CD4-positive, alpha-beta T cell (primary cell): ENCODE measurements around the gene AGPS. TPM values are rescaled to one million over a fixed set of nuclear protein-coding genes. Genes with fewer than 3 reads are reported as not detected.
A peak's percentile ranks its signal among the peaks of the same experiment; 100 is the strongest.
"Not testable (repeated sequence)": the region's sequence is repeated elsewhere in the genome, so short reads cannot be mapped to it uniquely, and the experiment has no call there.

Experiments
- ATAC-seq: fragments of 200-7000 bp; cut with Tn5 transposase; one replicate; pipeline ENCODE4 v1.10.0; 2022; ENCODE audit warnings: mild to moderate bottlenecking; ENCODE audit not compliant: poor library complexity
- CTCF ChIA-PET: fragments of 350-600 bp; sonication (Branson Sonifier 250); formaldehyde crosslinking; loops from one replicate; lab custom pipeline; 2021; ENCODE audit warnings: antibody characterized with exemption, inconsistent platforms; lab: Charles Lee
- POLR2A ChIA-PET: fragments of 350-600 bp; sonication (Branson Sonifier 250); formaldehyde crosslinking; loops from one replicate; lab custom pipeline; 2021; ENCODE audit warnings: antibody characterized with exemption, inconsistent platforms; lab: Charles Lee
- DNase-seq, 14 experiments: peaks; one replicate each; pipeline ENCODE4 v3.0.0-alpha.2; 2013 to 2020; ENCODE audit warnings: mixed read lengths in 2 of 14
- H3K27ac ChIP-seq, 2 donors: one replicate each; pipeline versions ENCODE4 v1.5.1 to v1.7.0; 2013; ENCODE audit warnings: low read length in 2 of 2, low read depth in 1 of 2, mild to moderate bottlenecking in 1 of 2
- H3K27me3 ChIP-seq, 2 experiments: 1 replicate in 1 of 2; 2 replicates in 1 of 2; pipeline versions ENCODE4 v1.6.1 to v1.7.0; 2013; ENCODE audit warnings: low read length in 2 of 2, control low read depth in 1 of 2, mild to moderate bottlenecking in 1 of 2, moderate library complexity in 1 of 2; ENCODE audit not compliant: insufficient read depth in 2 of 2, control insufficient read depth in 1 of 2
- H3K36me3 ChIP-seq: one replicate; pipeline ENCODE4 v1.6.1; 2013; ENCODE audit warnings: low read length, control low read depth; ENCODE audit not compliant: insufficient read depth
- H3K4me1 ChIP-seq: one replicate; pipeline ENCODE4 v1.6.1; 2013; ENCODE audit warnings: low read length, control low read depth; ENCODE audit not compliant: insufficient read depth
- H3K4me3 ChIP-seq: one replicate; pipeline ENCODE4 v1.5.1; 2013; ENCODE audit warnings: mild to moderate bottlenecking, low read length, moderate library complexity
- H3K9me3 ChIP-seq, 2 experiments: 1 replicate in 1 of 2; 2 replicates in 1 of 2; pipeline versions ENCODE4 v1.6.1 to v1.7.0; 2013; ENCODE audit warnings: low read length in 2 of 2, mild to moderate bottlenecking in 2 of 2, control low read depth in 1 of 2, moderate library complexity in 1 of 2; ENCODE audit not compliant: control insufficient read depth in 1 of 2, insufficient read depth in 1 of 2
- H3K27ac Mint-ChIP-seq: one replicate; pipeline ENCODE4 v1.8.0; 2020; ENCODE audit warnings: mixed read lengths
- H3K27me3 Mint-ChIP-seq: one replicate; pipeline ENCODE4 v1.8.0; 2021; ENCODE audit warnings: mixed read lengths
- H3K36me3 Mint-ChIP-seq: one replicate; pipeline ENCODE4 v1.8.0; 2021; ENCODE audit warnings: low read depth, mixed read lengths
- H3K4me1 Mint-ChIP-seq: one replicate; pipeline ENCODE4 v1.8.0; 2021; ENCODE audit warnings: low read depth, mixed read lengths
- H3K4me3 Mint-ChIP-seq: one replicate; pipeline ENCODE4 v1.8.0; 2020; ENCODE audit warnings: mild to moderate bottlenecking, mixed read lengths
- H3K9me3 Mint-ChIP-seq: one replicate; pipeline ENCODE4 v1.8.0; 2020; ENCODE audit warnings: mixed read lengths
- intact Hi-C, 2 experiments: fragments of 100-400 bp; cut with DNase I in 1 of 2; cut with micrococcal nuclease in 1 of 2; formaldehyde crosslinking; loops; one replicate each; pipeline versions ENCODE4 v1.15.1 to v1.9.0; 2023 to 2025; cut with DNase I, micrococcal nuclease
- total RNA-seq, 174 experiments: library from RNA in 2 of 174; stranded (reverse) in 2 of 174; gene quantifications; one replicate each; pipeline ENCODE4 v1.2.3 and lab custom pipeline; 2021 to 2026
- TF ChIP-seq, protein P1 (sequence below): fragments of 200-600 bp; IDR thresholded peaks from one replicate; pipeline ENCODE4 v1.8.0; 2022; ENCODE audit warnings: antibody characterized with exemption, mild to moderate bottlenecking

Gene AGPS
- total RNA-seq, 2 experiments from 2014 or later = 21.5 to 23.9 TPM

- CTCF ChIA-PET = interaction anchor here (1.0 to 6.9 kb wide), 2 partner anchors 78 to 250 kb away, joined by 5 to 46 read pairs; no protein-coding TSS in a partner anchor
- no peak for DNase-seq
- H3K9me3 Mint-ChIP-seq = no peaks in the 10 kb centered on the region
- Histone ChIP-seq H3K9me3 (no peaks in the 10 kb centered on the region), H3K4me3 (no peak overlapping the region), H3K36me3 (no peaks in the 10 kb centered on the region), H3K4me1 (no peaks in the 10 kb centered on the region), H3K27me3 (no peaks in the 10 kb centered on the region), H3K27ac (no peak overlapping the region)
- POLR2A ChIA-PET = no interaction called here
- peak overlapping the region; percentile 11 for H3K27ac Mint-ChIP-seq
- peaks cover 47% of the 10 kb centered on the region for H3K4me1 Mint-ChIP-seq
- TF ChIP-seq, protein P1, sequence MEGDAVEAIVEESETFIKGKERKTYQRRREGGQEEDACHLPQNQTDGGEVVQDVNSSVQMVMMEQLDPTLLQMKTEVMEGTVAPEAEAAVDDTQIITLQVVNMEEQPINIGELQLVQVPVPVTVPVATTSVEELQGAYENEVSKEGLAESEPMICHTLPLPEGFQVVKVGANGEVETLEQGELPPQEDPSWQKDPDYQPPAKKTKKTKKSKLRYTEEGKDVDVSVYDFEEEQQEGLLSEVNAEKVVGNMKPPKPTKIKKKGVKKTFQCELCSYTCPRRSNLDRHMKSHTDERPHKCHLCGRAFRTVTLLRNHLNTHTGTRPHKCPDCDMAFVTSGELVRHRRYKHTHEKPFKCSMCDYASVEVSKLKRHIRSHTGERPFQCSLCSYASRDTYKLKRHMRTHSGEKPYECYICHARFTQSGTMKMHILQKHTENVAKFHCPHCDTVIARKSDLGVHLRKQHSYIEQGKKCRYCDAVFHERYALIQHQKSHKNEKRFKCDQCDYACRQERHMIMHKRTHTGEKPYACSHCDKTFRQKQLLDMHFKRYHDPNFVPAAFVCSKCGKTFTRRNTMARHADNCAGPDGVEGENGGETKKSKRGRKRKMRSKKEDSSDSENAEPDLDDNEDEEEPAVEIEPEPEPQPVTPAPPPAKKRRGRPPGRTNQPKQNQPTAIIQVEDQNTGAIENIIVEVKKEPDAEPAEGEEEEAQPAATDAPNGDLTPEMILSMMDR = no peak
- H3K36me3 Mint-ChIP-seq = no peaks in the 10 kb centered on the region
- no peak overlapping the region for H3K4me3 Mint-ChIP-seq
- ATAC-seq = no peak
- no peaks in the 10 kb centered on the region for H3K27me3 Mint-ChIP-seq
- intact Hi-C loops = loop anchor here in 1 of 2 experiments (10.0 kb wide), 2 partner anchors 589 to 1279 kb away; no protein-coding TSS in a partner anchor
Observed at GRCh38 chr2:177413703-177414102, 21.1 kb downstream of the AGPS start.

GRCh38 chr2:177419274-177419673, 26.7 kb downstream of the AGPS start:
- Histone ChIP-seq H3K36me3 (peaks cover 5% of the 10 kb centered on the region), H3K9me3 (no peaks in the 10 kb centered on the region), H3K4me1 (no peaks in the 10 kb centered on the region), H3K4me3 (no peak overlapping the region), H3K27ac (no peak overlapping the region), H3K27me3 (no peaks in the 10 kb centered on the region)
- ATAC-seq = no peak
- no peak for DNase-seq
- Mint-ChIP-seq H3K36me3 (peaks cover 32% of the 10 kb centered on the region), H3K4me1 (peaks cover 29% of the 10 kb centered on the region), H3K27ac (no peak overlapping the region), H3K4me3 (no peak overlapping the region), H3K9me3 (no peaks in the 10 kb centered on the region), H3K27me3 (no peaks in the 10 kb centered on the region)
- TF ChIP-seq, protein P1 = no peak
- ChIA-PET POLR2A (no interaction called here), CTCF (interaction anchor here (1.3 kb wide), 2 partner anchors 84 to 253 kb away, joined by 3 to 4 read pairs; no protein-coding TSS in a partner anchor)
- intact Hi-C loops = loop anchor here in 1 of 2 experiments (5.0 to 10.0 kb wide), 4 partner anchors 157 to 1284 kb away; partner anchors contain the start of gene NFE2L2

DNA sequence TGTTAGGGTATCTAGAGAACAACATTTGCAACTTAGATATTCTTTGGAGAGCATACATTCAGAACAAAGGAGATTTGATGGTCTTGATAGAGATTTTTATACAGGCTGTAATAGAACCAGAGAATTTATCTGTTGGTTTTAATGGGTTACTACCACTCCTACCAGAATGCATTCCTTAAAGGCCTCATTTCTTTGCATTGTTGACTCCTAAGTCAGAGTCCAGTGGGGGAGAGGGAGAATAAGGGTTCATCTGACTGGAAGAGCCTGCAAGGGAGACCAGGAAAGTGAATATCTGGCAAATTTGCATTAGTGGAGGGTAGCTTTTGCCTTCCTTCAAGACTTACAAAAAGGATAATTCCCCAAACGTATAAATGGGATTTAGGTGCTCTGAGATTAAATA, 29.7 kb downstream of the AGPS start:
- ChIA-PET CTCF (no interaction called here), POLR2A (interaction anchor here (0.6 kb wide), 1 partner anchor 28 kb away, joined by 3 read pairs; no protein-coding TSS in a partner anchor)
- peaks cover 0 to 7% of the 10 kb centered on the region in 2 experiments for H3K9me3 ChIP-seq
- no peak overlapping the region for H3K4me3 Mint-ChIP-seq
- H3K27ac Mint-ChIP-seq = no peak overlapping the region
- intact Hi-C loops = no loop called here
- DNase-seq = no peak
- no peak overlapping the region for H3K27ac ChIP-seq
- H3K27me3 ChIP-seq = no peaks in the 10 kb centered on the region
- TF ChIP-seq, protein P1 = no peak
- peaks cover 61% of the 10 kb centered on the region for H3K36me3 Mint-ChIP-seq
- no peak for ATAC-seq
- H3K4me3 ChIP-seq = no peak overlapping the region
- H3K4me1 Mint-ChIP-seq = peaks cover 43% of the 10 kb centered on the region
- H3K27me3 Mint-ChIP-seq = no peaks in the 10 kb centered on the region
- H3K36me3 ChIP-seq = peaks cover 5% of the 10 kb centered on the region
- no peaks in the 10 kb centered on the region for H3K4me1 ChIP-seq
- H3K9me3 Mint-ChIP-seq = peaks cover 6% of the 10 kb centered on the region

GRCh38 chr2:177424120-177424519, 31.5 kb downstream of the AGPS start:
- H3K36me3 ChIP-seq, DNase-seq, POLR2A ChIA-PET, H3K27me3 ChIP-seq, H3K27ac ChIP-seq, H3K4me3 ChIP-seq, H3K27ac Mint-ChIP-seq, intact Hi-C loops, CTCF ChIA-PET, H3K4me3 Mint-ChIP-seq, H3K27me3 Mint-ChIP-seq, H3K4me1 ChIP-seq, ATAC-seq: not testable (repeated sequence)
- peaks cover 0 to 17% of the 10 kb centered on the region in 2 experiments for H3K9me3 ChIP-seq
- Mint-ChIP-seq H3K9me3 (peaks cover 13% of the 10 kb centered on the region), H3K4me1 (peaks cover 47% of the 10 kb centered on the region), H3K36me3 (peaks cover 79% of the 10 kb centered on the region)

DNA sequence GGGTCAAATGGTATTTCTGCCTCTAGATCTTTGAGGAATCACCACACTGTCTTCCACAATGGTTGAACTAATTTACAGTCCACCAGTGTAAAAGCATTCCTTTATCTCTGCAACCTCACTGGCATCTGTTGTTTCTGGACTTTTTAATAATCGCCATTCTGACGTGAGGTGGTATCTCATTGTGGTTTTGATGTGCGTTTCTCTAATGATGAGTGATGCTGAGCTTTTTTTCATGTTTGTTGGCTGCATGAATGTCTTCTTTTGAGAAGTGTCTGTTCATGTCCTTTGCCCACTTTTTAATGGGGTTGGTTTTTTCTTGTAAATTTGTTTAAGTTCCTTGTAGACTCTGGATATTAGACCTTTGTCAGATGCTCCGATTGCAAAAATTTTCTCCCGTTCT, 32.0 kb downstream of the AGPS start:
- ATAC-seq = not testable (repeated sequence)

More for the DNA sequence above, 32.0 kb downstream of the AGPS start:
- Mint-ChIP-seq H3K36me3 (peaks cover 84% of the 10 kb centered on the region), H3K4me1 (peaks cover 44% of the 10 kb centered on the region), H3K9me3 (peaks cover 13% of the 10 kb centered on the region)
- POLR2A ChIA-PET, H3K27me3 ChIP-seq, H3K36me3 ChIP-seq, H3K4me3 ChIP-seq, H3K4me3 Mint-ChIP-seq, H3K27ac Mint-ChIP-seq, H3K27me3 Mint-ChIP-seq, H3K4me1 ChIP-seq, intact Hi-C loops, DNase-seq, CTCF ChIA-PET, H3K27ac ChIP-seq: not testable (repeated sequence)
- H3K9me3 ChIP-seq = peaks cover 3 to 17% of the 10 kb centered on the region in 2 experiments
